ENCODE data around the gene THOC5. TPM values are rescaled to one million over a fixed set of nuclear protein-coding genes. Genes with fewer than 3 reads are reported as not detected.

THOC5 gene
- total RNA-seq, 1 experiment from 2014 or later, result 80.6 TPM

DNA sequence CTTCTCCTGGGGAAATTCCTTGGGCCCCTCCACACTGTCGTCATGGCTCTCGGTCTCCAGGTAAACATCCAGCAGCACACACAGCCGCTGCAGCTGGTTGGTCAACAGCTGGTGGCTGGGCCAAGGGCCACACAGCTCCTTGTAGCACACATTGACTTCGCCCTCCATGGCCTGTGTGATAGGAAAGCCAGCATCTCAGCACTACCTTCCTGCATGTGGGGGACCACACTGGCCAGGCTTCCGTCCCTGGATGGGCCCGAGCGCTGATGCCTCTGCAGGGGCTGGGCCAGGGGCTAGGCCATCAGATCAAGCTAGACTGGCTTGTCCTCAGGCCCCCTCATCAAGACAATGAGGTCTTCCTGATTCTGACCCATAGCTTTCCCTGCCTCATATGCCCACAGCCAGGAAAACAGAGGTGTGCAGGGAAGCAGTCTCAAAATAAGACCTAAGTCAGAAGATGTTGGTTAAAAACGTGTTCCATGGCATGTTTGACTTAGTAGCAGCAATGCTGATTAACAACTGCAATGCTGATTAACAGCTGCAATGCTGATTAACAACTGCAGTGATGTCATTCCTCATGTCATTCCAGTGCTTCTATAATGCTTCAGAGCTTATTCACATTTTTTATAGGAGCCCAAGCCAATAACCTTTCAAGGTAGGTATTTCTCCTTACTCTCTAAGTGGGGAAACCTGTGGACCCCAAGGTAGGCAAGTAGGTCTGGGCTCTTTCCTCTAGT, 42.3 kb downstream of the THOC5 start:
- Histone ChIP-seq H3K27ac (ENCODE audit: low read depth, low read length) (no peak overlapping the region), H2AFZ (ENCODE audit: low read depth, low read length, poor library complexity, severe bottlenecking) (no peak overlapping the region), H3K36me3 (ENCODE audit: control insufficient read depth in 1 of 2, insufficient read depth in 2 of 2, low read length in 2 of 2) (peaks cover 52% of the 10 kb centered on the region in 2 experiments), H3K9me3 (ENCODE audit: control insufficient read depth in 1 of 2, insufficient read depth in 1 of 2, low read depth in 1 of 2, low read length in 2 of 2) (no peaks in the 10 kb centered on the region), H3K4me2 (ENCODE audit: low read length) (no peak overlapping the region), H3K9ac (ENCODE audit: low read length) (no peak overlapping the region), H3K27me3 (ENCODE audit: insufficient read depth, low read length) (no peaks in the 10 kb centered on the region), H3K79me2 (ENCODE audit: insufficient read depth, low read length) (no peaks in the 10 kb centered on the region), H3K9me2 (ENCODE audit: insufficient read depth) (no peaks in the 10 kb centered on the region), H4K20me1 (ENCODE audit: insufficient read depth) (no peaks in the 10 kb centered on the region), H3K4me1 (ENCODE audit: control insufficient read depth in 1 of 2, insufficient read depth in 2 of 2, low read length in 2 of 2) (no peaks in the 10 kb centered on the region), H3K4me3 (replicated peaks in 1 of 2; ENCODE audit: low read depth in 1 of 2, low read length in 2 of 2) (no peak overlapping the region)
- TF ChIP-seq RAD21 (IDR thresholded peaks at IDR 0.05; ENCODE audit: low read depth) (no peak), FOSL1 (IDR thresholded peaks at IDR 0.05; ENCODE audit: low read depth) (no peak), CBX3 (IDR thresholded peaks at IDR 0.05; ENCODE audit: low read depth) (no peak), CEBPB (IDR thresholded peaks at IDR 0.05; ENCODE audit: low read depth) (no peak), SRF (IDR thresholded peaks at IDR 0.05; ENCODE audit: low read depth) (no peak), SIN3A (IDR thresholded peaks at IDR 0.05; ENCODE audit: low read depth) (no peak), JUND (IDR thresholded peaks at IDR 0.05) (no peak), ZFX (IDR thresholded peaks at IDR 0.05) (no peak), TCF7L2 (IDR thresholded peaks at IDR 0.05; ENCODE audit: borderline replicate concordance, extremely low read depth, insufficient read depth, insufficient read length) (no peak)
- TF ChIP-seq, protein P1, sequence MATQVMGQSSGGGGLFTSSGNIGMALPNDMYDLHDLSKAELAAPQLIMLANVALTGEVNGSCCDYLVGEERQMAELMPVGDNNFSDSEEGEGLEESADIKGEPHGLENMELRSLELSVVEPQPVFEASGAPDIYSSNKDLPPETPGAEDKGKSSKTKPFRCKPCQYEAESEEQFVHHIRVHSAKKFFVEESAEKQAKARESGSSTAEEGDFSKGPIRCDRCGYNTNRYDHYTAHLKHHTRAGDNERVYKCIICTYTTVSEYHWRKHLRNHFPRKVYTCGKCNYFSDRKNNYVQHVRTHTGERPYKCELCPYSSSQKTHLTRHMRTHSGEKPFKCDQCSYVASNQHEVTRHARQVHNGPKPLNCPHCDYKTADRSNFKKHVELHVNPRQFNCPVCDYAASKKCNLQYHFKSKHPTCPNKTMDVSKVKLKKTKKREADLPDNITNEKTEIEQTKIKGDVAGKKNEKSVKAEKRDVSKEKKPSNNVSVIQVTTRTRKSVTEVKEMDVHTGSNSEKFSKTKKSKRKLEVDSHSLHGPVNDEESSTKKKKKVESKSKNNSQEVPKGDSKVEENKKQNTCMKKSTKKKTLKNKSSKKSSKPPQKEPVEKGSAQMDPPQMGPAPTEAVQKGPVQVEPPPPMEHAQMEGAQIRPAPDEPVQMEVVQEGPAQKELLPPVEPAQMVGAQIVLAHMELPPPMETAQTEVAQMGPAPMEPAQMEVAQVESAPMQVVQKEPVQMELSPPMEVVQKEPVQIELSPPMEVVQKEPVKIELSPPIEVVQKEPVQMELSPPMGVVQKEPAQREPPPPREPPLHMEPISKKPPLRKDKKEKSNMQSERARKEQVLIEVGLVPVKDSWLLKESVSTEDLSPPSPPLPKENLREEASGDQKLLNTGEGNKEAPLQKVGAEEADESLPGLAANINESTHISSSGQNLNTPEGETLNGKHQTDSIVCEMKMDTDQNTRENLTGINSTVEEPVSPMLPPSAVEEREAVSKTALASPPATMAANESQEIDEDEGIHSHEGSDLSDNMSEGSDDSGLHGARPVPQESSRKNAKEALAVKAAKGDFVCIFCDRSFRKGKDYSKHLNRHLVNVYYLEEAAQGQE (IDR thresholded peaks at IDR 0.05; ENCODE audit: low read depth), result no peak
- TF ChIP-seq, protein P2, sequence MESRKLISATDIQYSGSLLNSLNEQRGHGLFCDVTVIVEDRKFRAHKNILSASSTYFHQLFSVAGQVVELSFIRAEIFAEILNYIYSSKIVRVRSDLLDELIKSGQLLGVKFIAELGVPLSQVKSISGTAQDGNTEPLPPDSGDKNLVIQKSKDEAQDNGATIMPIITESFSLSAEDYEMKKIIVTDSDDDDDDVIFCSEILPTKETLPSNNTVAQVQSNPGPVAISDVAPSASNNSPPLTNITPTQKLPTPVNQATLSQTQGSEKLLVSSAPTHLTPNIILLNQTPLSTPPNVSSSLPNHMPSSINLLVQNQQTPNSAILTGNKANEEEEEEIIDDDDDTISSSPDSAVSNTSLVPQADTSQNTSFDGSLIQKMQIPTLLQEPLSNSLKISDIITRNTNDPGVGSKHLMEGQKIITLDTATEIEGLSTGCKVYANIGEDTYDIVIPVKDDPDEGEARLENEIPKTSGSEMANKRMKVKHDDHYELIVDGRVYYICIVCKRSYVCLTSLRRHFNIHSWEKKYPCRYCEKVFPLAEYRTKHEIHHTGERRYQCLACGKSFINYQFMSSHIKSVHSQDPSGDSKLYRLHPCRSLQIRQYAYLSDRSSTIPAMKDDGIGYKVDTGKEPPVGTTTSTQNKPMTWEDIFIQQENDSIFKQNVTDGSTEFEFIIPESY (IDR thresholded peaks at IDR 0.05; ENCODE audit: extremely low read depth, insufficient replicate concordance, low read length), result no peak
- TF ChIP-seq, protein P3, sequence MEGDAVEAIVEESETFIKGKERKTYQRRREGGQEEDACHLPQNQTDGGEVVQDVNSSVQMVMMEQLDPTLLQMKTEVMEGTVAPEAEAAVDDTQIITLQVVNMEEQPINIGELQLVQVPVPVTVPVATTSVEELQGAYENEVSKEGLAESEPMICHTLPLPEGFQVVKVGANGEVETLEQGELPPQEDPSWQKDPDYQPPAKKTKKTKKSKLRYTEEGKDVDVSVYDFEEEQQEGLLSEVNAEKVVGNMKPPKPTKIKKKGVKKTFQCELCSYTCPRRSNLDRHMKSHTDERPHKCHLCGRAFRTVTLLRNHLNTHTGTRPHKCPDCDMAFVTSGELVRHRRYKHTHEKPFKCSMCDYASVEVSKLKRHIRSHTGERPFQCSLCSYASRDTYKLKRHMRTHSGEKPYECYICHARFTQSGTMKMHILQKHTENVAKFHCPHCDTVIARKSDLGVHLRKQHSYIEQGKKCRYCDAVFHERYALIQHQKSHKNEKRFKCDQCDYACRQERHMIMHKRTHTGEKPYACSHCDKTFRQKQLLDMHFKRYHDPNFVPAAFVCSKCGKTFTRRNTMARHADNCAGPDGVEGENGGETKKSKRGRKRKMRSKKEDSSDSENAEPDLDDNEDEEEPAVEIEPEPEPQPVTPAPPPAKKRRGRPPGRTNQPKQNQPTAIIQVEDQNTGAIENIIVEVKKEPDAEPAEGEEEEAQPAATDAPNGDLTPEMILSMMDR (IDR thresholded peaks at IDR 0.05 in 2 of 3, conservative IDR thresholded peaks at IDR 0.05 in 1 of 3; ENCODE audit: borderline replicate concordance in 1 of 3, insufficient read depth in 1 of 3, low read depth in 2 of 3, low read length in 2 of 3), result no peak
- ATAC-seq (no peak), DNase-seq (ENCODE audit: low read depth, low spot score) (no peak)
- ChIA-PET RAD21 (ENCODE audit: low non-redundant PET in 1 of 2, low total read pairs in 2 of 2, uncharacterized antibody in 2 of 2, unreplicated experiment in 2 of 2) (no interaction called here), CTCF (no interaction called here), POLR2A (no interaction called here)
- no TSS peak for BruUV-seq (replicated peaks)
- intact Hi-C loops (cut with micrococcal nuclease), result no loop called here

Data from HCT116 (cell line).